ENCODE results near the gene AKR1A1.
"Not testable (repeated sequence)": the region's sequence is repeated elsewhere in the genome, so short reads cannot be mapped to it uniquely, and the experiment has no call there.

Gene AKR1A1

DNA sequence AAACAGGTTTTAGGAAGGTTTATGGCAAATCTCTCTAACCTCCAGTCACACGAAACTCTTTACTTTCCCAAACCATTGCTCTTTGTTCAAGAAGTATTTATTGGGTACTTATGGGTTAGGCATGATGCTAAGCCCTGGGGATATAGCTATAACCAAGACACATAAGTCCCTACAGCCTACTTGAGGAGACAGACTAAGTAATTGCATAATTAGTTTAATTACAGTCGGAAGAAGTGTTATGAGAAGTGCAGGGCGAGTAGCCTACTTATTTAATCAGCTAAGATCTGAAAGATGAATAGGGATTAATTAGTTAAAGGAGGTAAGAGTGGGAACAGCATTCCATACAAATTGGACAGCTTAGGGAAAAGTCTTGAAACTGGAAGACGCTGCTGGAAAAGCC, 20.0 kb downstream of the AKR1A1 start:
- no peak for DNase-seq

DNA sequence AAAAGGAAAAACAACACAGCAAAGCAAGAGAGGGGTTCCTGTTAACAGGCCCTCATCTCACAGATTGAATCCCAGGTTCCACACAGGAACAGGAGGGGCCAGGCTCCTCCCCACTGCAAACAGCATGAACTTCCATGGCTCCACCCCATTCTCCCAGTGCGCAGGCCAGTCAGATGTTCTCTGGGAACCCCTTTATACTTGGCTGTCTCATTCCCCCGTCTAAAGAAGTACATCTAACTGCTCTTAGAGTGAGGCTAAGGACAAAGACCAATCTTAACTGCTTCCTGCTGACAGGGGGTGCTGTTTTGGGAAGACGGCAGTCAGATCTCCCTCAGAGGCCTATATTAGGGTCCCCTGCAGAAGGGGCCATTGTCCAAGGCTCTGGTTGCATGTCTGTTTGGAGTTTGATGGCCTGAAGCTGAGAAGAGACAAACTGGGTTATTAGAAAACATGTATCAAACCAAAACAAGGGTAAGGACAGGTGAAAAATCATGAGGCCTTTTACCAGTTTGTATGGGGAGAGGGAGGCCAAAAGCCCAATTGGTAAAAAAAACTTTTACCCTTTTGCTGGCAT, 22.7 kb downstream of the AKR1A1 start:
- no peak for DNase-seq

DNA sequence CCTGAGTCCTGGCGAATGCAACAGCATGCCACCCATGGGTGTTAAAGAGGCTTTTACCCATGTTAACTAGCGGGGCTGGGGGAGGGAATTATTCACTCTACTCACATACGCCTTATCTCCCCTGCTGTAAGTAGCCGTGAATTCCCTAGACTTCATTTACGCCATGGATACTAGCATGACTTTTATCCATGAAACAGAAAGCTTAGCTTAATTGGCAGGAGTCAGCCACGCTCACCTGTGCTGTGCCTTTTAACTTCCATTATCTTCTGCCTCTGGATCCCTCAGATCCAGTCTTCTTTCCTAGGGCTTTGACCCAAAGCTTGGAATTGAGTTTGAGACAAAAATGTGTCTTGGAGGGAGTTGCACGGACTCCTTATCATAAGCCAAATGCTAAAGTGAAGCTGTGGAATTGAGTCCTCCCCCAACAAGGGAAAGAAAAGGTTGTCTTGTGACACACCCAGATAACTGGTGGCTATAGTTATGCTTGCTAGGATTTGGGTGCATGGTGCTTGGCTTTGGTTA, 23.5 kb downstream of the AKR1A1 start:
- DNase-seq: no peak

DNA sequence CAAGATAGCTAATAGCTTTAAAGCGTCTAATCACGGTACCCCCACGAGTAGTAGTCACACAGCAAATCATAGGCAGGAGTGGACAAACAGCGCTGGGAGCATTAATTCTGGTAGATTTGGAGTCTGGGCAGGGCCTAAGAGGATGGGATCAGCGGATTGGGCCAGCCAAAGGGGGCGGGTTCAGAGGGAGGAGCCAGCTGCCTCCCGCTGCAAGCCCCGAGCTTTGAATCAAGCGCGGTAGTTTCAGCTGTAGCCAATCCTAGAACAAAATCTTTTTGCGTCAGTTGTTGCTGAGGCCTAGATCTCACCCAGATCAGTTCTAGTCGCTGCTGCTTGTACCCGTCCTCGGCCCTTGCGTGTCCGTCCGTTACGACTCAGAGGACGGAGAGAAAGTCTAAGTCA, 32.6 kb downstream of the AKR1A1 start:
- DNase-seq: peak; percentile 93 to 94

DNA sequence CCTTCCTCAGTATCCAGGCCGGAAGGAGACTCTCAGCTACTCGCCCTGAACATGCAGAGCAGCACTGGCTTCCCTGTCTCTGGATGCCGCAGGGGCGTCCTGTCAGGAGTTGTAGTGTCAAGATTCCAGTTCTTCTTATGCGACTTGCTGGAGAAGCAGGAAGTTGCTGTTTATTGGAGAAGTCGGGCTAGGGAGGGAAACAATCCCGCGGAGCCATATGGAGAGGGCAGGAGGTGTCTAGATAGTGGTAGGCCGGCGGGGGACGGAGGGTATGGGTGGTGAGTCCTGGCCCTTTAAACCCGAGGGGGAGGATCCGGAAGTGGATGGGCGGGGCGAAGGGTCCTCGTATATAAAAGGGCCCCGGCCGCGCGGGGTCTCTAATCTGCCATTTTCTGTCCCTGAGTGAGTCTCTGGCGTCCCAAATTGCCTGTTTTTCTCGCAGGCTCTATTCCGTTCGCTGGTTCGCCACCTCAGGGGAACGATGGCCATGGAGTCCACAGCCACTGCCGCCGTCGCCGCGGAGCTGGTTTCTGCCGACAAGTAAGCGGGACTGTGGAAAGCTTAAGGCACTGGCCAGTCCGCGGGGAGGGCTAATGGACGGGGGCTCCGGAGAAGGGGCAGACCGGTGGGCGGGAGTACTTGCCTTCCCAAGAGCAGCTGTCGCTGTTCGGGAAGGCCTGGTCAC, 33.2 kb downstream of the AKR1A1 start, which contains the start of gene NASP:
Gene NASP, plus strand, starts transcription at position 376 of the 685 bp plus-strand sequence. Its CDS starts 106 bp downstream, at position 482.
- peak; percentile 77 to 93 for DNase-seq

DNA sequence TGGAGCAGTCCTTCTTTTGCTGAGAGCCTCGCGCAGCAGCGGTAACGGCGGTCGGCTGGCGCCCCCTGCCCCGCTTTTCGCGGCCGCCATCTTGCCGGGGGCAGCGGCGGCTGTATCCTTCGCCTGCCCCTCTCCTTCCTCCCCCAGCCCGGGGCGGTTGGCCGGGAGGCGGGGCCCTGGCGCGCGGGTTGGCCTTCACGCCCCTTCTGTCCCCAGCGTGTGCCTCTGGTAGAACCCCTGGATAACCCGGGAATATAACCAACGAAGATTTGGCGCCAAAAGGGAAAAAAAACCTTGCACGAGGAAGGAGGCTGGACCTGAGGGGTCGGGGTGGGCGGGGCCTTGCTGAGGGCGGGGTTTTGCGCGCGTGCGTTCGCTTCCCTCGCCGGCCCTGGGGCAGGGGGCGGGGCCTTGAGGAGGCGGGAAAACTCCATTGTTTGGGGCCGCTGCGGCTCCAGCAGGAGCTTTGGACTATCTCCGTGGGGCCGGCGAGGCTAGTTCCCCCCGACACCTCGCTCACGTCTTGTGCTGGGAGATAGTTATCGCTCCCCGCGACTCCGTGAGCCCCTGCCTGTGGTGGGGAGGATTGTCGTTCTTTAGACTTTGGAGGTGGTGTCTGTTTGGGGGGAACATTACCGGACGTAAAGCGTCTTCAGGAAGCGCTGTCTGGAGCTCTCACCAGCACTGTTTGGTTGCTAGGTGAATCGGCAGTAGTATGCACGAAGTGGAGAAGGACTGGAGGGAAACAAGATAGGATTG, 33.9 kb downstream of the AKR1A1 start:
- peak; percentile 83 to 86 for DNase-seq

DNA sequence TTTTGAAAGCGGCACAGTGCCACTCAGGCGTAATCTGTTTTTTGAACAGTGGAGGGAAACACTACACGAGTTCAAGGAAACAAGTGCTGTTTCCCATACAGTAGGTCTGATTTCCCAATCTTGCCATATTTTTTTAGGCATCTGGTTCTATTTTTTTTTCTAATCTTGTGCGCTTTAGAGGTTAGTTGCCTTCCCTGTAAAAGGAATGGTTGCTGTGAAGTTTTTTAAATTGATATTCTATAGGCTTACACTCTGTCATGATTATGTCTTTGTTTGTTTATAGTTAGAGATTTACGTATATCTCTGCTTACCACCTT, 34.4 kb downstream of the AKR1A1 start:
- no peak for DNase-seq

DNA sequence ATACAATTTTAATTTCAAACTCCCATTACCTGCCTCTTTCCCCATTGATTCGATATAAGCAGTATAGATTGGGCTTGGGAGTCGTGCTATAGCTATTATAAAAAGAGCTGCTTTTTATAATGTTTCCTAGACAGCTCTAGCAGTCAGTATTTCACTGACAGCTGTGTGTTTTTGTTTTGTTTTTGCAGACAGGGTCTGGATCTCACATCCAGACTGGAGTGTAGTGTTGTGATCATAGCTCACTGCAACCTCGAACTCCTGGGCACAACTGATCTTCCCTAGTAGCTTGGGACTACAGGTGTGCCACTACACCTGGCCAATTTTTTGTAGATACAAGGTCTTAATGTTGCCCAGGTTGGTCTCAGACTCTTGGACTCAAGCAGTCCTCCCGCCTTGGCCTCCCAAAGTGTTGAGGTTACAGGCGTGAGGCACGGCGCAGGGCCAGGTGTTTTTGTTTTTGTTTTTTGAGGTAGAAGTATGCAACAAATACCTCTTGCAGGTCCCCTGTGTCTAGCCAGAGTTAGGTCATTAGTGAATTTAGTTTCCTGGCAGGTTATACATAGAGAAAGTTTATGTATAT, 35.0 kb downstream of the AKR1A1 start:
- DNase-seq: no peak

DNA sequence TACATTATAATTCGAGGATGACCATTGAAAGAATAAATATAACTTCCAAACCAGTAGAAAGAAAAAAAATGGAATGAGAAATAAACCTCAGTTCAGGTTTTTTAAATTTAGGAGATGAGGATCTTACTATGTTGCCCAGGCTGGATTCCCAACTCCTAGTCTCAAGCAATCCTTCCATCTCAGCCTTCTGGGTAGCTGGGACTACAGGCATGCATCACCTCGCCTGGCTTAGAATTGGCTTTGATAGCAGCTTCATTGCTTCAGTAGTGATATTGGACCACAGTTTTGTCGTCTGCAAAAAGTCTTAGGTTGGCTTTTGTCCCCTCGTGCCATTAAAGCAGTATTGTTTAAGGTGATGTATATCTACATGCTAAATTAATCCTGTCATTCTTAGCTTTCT, 36.1 kb downstream of the AKR1A1 start:
- no peak for DNase-seq

DNA sequence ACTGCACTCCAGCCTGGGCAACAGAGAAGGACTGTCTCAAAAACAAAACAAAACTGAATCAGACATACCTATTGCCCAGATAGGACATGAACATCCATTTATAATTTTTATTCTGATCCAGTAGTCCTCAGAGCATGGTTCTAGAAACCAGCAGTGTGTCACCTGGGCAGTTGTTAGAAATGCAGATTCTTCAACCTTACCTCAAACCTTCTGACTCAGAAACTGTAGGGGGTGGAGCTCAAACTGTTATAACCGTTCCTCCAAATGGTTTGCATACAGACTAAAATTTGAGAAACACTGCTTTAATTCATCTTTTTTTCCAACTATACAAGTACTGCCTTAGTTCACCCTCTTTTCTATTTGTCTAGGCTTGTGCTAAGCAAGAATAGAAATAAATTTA, 39.2 kb downstream of the AKR1A1 start:
- no peak for DNase-seq

DNA sequence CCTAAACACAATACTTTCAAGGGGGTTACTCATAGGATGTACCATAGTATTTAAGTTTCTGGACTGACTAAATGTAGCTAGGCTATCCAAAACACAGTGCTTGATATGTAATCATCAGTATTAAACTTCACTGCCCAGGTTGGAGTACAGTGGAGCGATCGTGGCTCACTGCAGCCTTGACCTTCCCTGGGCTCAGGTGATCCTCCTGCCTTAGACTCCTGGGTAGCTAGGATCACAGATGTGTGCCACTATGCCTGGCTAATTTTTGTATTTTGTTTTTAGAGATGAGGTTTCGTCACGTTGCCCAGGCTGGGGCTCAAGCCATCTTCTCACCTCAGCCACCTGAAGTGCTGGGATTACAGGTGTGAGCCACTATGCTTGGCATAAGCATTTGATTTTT, 43.8 kb downstream of the AKR1A1 start:
- no peak for DNase-seq

DNA sequence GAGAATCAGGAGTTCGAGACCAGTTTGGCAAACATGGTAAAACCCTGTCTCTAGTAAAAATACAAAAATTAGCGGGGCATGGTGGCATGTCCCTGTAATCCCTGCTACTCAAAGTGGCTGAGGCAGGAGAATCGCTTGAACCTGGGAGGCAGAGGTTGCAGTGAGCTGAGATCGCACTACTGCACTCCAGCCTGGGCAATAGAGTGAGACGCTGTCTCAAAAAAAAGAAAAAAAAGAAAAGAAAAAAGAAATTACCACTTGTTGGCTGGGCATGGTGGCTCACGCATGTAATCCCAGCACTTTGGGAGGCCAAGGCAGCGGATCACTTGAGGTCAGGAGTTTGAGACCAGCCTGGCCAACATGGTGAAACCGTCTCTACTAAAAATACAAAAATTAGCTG, 46.1 kb downstream of the AKR1A1 start:
- not testable (repeated sequence) for DNase-seq

DNA sequence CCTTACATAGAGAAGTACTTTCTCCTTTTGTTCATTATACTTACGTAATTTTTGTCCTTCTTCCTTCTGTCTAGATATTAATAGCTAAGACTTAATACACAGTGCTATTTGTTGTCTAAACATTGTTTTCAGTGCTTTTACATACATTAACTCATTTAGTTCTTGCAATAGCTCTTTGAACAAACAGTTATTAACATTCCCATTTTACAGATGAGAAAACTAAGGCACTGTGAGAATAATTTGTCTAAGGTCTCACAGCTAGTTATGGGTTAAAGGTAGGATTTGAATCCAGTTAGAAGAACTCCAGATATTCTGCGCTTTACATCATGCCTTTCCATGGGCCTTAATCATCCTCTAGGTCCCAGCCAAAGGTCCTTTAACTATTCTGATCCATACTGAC, 53.6 kb downstream of the AKR1A1 start:
- DNase-seq: no peak

DNA sequence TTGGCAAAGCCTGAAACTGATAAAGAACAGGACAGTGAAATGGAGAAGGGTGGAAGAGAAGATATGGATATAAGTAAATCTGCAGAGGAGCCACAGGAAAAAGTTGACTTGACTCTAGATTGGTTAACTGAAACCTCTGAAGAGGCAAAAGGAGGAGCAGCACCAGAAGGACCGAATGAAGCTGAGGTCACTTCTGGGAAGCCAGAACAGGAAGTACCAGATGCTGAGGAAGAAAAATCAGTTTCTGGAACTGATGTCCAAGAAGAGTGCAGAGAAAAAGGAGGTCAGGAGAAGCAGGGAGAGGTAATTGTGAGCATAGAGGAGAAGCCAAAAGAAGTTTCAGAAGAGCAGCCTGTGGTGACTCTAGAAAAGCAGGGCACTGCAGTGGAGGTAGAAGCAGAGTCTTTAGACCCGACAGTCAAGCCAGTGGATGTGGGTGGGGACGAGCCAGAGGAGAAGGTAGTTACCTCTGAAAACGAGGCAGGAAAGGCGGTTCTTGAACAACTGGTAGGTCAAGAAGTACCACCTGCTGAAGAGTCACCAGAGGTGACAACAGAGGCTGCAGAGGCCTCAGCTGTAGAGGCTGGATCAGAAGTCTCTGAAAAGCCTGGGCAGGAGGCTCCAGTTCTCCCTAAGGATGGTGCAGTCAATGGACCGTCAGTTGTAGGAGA, 56.9 kb downstream of the AKR1A1 start:
- no peak for DNase-seq

DNA sequence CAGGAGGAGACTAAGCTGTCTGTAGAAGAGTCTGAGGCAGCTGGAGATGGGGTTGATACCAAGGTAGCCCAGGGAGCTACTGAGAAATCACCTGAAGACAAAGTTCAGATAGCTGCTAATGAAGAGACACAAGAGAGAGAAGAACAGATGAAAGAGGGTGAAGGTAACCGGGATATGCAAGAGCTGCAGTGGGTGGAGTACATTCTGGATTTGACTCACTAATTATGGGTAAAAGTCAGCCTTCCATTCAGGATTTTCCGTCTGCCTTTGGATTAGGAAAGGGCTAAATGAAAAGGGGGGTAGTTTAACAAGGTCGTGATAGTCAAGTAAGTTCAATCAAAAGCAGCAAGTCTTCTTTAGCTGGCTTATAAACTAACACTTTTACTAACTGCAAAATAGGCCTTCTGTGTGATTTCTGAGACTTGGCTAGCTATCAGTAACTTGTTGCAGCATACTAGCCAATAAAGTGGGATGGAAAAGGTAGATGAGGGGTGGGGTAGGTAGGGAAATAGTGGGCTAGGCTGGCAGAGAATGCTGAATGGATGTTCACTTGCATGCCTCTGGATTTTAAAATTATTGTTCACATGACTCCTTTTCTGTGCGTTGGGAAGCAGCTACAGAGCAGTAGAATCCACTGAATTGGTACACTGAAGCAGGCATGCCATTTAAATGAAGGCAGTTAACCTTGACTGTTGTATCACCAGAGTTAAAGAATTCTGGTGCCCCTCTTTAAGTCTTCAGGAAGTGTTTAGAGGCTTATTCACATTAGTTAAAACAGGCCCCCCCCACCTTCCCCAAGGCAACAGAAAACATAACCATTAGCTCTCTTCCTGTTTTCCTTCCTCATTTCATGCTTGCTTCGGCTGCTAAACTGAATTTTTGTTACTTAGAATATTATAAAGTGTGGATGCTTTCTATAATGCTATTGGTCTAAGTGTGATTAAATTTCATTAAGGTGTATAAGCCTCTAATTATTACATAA, 57.8 kb downstream of the AKR1A1 start:
- DNase-seq: peak in 1 of 2 donors; percentile 82

DNA sequence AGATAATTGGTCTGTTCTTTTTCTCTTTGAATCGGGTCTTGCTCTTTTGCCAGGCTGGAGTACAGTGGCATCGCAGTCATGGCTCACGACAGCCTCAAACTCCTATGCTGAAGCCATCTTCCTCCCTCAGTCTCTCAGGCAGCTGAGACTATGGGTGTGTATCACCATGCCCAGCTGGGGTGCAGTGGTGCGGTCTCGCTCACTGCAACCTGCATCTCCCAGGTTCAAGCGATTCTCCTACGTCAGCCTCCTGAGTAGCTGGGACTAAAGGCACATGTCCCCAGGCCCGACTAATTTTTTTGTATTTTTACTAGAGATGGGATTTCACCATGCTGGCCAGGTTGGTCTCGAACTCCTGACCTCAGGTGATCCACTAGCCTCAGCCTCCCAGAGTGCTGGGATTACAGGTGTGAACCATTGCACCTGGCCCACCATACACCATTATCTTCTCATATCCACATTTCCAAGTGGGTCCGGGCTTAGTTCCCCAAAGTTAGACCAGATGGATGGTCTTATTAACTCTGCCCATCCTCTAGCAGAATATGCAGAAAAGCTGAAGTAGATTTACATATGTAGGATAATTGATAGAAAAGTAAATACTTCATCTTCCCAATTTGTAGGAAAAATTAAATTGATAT, 60.1 kb downstream of the AKR1A1 start:
- DNase-seq: no peak

DNA sequence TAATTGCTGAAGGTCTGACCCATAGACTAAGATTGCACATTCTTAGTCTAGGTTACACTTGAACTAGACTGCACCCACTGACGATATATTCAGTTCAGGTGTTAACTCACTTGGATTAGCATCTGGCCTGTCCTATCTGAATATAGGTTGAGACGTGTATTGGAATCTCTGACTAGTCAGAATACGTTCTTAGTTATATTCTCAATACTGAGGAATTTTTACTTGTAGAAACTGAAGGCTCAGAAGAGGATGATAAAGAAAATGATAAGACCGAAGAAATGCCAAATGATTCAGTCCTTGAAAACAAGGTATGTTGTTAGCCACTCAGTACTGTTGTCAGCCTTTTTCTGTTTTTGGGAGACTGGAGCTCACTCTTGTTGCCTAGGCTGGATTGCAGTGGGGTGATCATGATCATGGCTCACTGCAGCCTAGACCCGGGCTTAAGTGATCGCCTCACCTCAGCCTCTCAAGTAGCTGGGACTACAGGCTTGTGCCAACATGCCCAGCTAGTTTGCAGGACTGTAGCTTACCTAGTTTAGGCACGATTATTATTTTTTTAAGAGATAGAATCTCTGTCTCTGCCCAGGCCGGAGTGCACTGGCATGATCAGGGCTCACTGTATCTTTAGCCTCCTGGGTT, 62.4 kb downstream of the AKR1A1 start:
- no peak for DNase-seq

DNA sequence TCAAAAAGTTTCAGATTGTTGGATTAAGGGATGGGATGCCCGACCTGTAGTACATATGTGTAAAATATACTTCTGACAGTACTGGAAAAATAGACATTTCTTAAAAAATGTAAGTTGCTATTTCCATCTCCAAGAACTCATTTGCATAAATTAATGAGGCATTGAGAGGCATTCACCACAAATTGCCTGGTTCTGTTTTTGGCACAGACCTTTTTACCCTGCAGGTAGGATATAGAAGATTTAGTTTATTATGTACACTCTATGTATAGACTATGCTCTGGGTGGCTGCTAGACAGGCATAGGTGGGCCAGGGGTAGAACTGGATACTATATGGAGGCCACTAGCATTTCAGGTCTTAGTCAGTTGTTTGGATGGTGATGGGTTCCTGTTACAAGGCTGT, 65.3 kb downstream of the AKR1A1 start:
- DNase-seq: no peak

DNA sequence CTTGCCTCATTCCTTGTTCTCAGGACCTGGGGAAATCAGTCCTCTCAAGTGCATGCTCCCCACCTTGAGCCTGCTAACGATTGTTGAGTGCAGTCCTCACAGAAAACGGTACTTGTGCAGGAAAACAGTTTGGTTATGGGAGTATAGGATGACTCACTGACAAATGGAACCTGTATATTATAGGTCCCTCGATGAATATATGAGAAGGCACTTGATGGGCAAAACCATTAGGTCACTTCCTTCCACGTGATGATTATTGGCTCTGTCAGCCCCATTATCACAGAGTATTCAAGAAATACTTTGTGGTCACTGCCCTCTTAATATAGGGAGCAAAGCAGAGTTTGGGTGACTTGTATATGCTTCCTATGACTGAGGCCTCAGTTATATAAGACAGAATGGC, 67.0 kb downstream of the AKR1A1 start:
- no peak for DNase-seq

DNA sequence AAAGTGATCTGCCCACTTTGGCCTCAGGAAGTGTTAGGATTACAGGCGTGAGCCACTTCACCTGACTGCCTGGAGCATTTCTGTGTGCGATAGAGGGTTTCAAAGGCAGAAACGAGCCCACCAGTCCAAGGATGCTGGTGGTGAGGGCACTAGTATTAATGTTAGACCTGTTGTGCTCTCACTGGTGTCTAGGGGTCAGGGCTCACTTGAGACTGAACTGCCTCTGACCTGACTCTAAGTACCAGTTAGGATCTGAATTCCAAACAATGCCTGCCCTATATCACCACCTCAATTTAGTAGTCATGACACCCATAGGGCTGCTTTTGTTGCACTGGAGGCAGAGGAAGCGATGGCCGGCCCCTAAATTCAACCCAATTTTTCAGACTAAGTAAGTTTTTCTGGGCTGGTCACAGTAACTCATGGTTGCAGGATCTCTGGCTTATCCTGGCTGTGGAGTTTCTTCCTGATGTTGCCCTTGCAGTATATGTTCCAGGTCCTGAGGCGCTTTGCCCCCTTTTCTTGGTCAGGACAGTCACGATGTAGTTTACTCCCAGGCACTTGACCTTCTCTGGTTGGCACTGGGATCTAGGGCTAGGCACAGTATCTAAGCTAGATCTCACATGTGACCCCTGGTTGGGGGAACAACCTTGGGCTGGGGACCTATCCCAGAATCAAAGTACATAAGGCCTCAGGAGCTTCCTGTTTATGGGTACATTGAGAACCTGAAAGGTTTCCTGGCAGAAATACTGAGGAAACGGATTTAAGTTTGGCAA, 68.7 kb downstream of the AKR1A1 start:
- no peak for DNase-seq
